MM.1S (cell line): ENCODE measurements around the gene RITA1.

Experiments used
- DNase-seq: peaks from one replicate; pipeline ENCODE4 v3.0.0-alpha.2; 2015
- H2AFZ ChIP-seq: fragments of 300-600 bp; sonication (generic); 2 replicates; pipeline ENCODE4 v1.6.0; 2016; ENCODE audit warnings: antibody characterized with exemption, low read length
- H3F3A ChIP-seq: fragments of 300-600 bp; sonication (generic); 2 replicates; pipeline ENCODE4 v1.6.1; 2016; ENCODE audit warnings: mild to moderate bottlenecking, antibody characterized with exemption, low read length, moderate library complexity, mixed read lengths; ENCODE audit not compliant: insufficient read depth
- H3K27ac ChIP-seq: fragments of 300-600 bp; sonication (generic); 2 replicates; pipeline ENCODE4 v1.5.1; 2016; ENCODE audit warnings: mild to moderate bottlenecking, low read length
- H3K27me3 ChIP-seq: fragments of 300-600 bp; sonication (generic); replicated peaks from 2 replicates; pipeline ENCODE4 v1.6.0; 2016; ENCODE audit warnings: low read length; ENCODE audit not compliant: insufficient read depth
- H3K36me3 ChIP-seq: fragments of 300-600 bp; sonication (generic); replicated peaks from 2 replicates; pipeline ENCODE4 v1.6.1; 2016; ENCODE audit warnings: mild to moderate bottlenecking, low read length, mixed read lengths; ENCODE audit not compliant: insufficient read depth
- H3K4me1 ChIP-seq: fragments of 300-600 bp; sonication (generic); 2 replicates; pipeline ENCODE4 v1.6.1; 2016; ENCODE audit warnings: low read length, mixed read lengths
- H3K4me2 ChIP-seq: fragments of 300-600 bp; sonication (generic); 2 replicates; pipeline ENCODE4 v1.6.0; 2016; ENCODE audit warnings: low read depth, low read length
- H3K4me3 ChIP-seq: fragments of 300-600 bp; sonication (generic); 2 replicates; pipeline ENCODE4 v1.5.1; 2016; ENCODE audit warnings: low read length, mixed read lengths
- H3K79me2 ChIP-seq: fragments of 300-600 bp; sonication (generic); 2 replicates; pipeline ENCODE4 v1.6.1; 2016; ENCODE audit warnings: mixed run types, low read length, mixed read lengths
- H3K9ac ChIP-seq: fragments of 300-600 bp; sonication (generic); 2 replicates; pipeline ENCODE4 v1.6.1; 2016; ENCODE audit warnings: low read length, mixed read lengths
- H3K9me2 ChIP-seq: fragments of 300-600 bp; sonication (generic); replicated peaks from 2 replicates; pipeline ENCODE4 v1.6.1; 2016; ENCODE audit warnings: mild to moderate bottlenecking, low read length, mixed read lengths; ENCODE audit not compliant: insufficient read depth
- H3K9me3 ChIP-seq: fragments of 300-600 bp; sonication (generic); replicated peaks from 2 replicates; pipeline ENCODE4 v1.6.1; 2016; ENCODE audit warnings: mild to moderate bottlenecking, low read length, mixed read lengths; ENCODE audit not compliant: insufficient read depth
- H4K20me1 ChIP-seq: fragments of 300-600 bp; sonication (generic); 2 replicates; pipeline ENCODE4 v1.6.1; 2016; ENCODE audit warnings: mild to moderate bottlenecking, low read length, moderate library complexity, mixed read lengths; ENCODE audit not compliant: insufficient read depth
- EZH2 ChIP-seq: fragments of 300-600 bp; sonication (generic); optimal IDR thresholded peaks from 2 replicates; pipeline ENCODE3; 2017; ENCODE audit warnings: low read depth, mild to moderate bottlenecking, antibody characterized with exemption, low read length, mixed read lengths
- EZH2phosphoT487 ChIP-seq: fragments of 300-600 bp; sonication (generic); IDR thresholded peaks from 2 replicates; pipeline ENCODE4 v1.6.1; 2018; ENCODE audit warnings: antibody characterized with exemption, low read length
- TF ChIP-seq, protein P1 (sequence below): fragments of 300-600 bp; sonication (generic); IDR thresholded peaks from 2 replicates; pipeline ENCODE4 v1.5.1; 2016; ENCODE audit warnings: antibody characterized with exemption, low read length, mixed read lengths

Gene RITA1

DNA sequence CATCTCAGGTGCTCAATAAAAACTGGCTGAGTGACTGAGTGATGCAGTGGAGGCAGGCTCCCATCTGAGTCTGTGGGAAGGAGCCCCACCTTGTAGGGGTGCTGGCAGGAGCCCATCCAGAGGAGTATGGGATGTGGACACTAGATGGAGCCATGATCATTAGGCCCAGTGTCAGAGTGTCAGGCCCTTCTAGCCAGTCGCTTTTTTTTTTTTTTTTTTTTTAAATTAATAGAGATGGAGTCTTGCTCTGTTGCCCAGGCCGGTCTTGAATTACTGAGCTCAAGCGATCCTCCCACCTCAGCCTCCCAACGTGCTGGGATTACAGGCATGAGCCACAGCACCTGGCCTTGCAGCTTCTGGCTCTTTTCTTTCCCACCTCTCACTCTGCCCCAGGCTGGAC is 11.5 kb downstream of the RITA1 start:
- Histone ChIP-seq H3K9me3 (no peaks in the 10 kb centered on the region), H3K27ac (no peak overlapping the region), H3K27me3 (no peaks in the 10 kb centered on the region), H3K4me2 (no peak overlapping the region), H3F3A (no peaks in the 10 kb centered on the region), H4K20me1 (no peaks in the 10 kb centered on the region), H3K4me1 (no peaks in the 10 kb centered on the region), H3K9ac (no peak overlapping the region), H3K79me2 (no peaks in the 10 kb centered on the region), H2AFZ (no peak overlapping the region), H3K4me3 (no peak overlapping the region), H3K36me3 (no peaks in the 10 kb centered on the region), H3K9me2 (no peaks in the 10 kb centered on the region)
- peak; percentile 51 for DNase-seq
- TF ChIP-seq EZH2phosphoT487 (no peak), EZH2 (no peak)
- TF ChIP-seq, protein P1, sequence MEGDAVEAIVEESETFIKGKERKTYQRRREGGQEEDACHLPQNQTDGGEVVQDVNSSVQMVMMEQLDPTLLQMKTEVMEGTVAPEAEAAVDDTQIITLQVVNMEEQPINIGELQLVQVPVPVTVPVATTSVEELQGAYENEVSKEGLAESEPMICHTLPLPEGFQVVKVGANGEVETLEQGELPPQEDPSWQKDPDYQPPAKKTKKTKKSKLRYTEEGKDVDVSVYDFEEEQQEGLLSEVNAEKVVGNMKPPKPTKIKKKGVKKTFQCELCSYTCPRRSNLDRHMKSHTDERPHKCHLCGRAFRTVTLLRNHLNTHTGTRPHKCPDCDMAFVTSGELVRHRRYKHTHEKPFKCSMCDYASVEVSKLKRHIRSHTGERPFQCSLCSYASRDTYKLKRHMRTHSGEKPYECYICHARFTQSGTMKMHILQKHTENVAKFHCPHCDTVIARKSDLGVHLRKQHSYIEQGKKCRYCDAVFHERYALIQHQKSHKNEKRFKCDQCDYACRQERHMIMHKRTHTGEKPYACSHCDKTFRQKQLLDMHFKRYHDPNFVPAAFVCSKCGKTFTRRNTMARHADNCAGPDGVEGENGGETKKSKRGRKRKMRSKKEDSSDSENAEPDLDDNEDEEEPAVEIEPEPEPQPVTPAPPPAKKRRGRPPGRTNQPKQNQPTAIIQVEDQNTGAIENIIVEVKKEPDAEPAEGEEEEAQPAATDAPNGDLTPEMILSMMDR: peak; percentile 46

DNA sequence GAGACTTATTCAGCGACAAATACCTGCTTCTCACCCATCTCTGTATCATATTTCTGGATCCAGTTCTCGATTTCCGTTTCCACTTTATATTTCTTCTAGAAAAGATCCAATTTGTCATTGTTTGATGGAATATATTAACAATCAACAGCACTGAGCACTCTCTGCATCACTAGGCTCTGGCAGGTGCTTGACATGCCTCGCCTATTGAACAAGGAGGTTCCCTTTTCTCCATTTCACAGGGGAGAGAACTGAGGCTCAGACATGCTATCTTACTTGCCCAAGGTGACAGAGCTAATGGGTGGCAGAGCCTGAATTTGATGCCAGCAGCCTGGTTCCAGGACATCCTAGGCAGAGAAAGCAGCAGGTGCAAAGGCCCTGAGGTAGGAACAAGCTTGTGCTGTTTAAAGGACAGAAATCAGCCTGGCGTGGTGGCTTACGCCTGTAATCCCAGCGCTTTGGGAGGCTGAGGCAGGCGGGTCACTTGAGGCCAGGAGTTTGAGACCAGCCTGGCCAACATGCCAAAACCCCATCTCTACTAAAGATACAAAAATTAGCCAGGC is 12.1 kb downstream of the RITA1 start:
- H3K27me3 ChIP-seq: no peaks in the 10 kb centered on the region
- no peaks in the 10 kb centered on the region for H4K20me1 ChIP-seq
- DNase-seq: no peak

DNA sequence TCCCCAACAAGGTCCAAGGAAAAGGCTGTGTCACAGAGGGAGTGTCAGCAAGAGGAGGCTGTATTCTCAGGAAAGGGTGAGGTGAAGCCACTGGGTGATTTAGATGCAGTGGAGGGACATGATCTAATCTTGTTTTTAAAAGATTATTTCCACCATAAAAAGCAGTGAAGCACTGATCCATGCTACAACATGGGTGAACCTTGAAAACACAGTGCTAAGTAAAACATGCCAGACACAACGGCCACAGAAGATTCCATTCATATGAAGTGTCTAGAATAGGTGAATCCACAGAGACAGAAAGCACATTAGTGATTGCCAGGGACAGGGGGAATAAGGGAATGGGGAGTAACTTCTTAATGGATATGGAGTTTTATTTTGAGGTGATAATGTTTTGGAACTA is 12.8 kb downstream of the RITA1 start:
- H3F3A ChIP-seq: no peaks in the 10 kb centered on the region
- H3K27me3 ChIP-seq: no peaks in the 10 kb centered on the region
- no peak overlapping the region for H3K9ac ChIP-seq
- H3K4me1 ChIP-seq: no peaks in the 10 kb centered on the region
- no peaks in the 10 kb centered on the region for H4K20me1 ChIP-seq
- no peaks in the 10 kb centered on the region for H3K9me3 ChIP-seq
- no peak overlapping the region for H2AFZ ChIP-seq
- TF ChIP-seq EZH2 (no peak), EZH2phosphoT487 (no peak)
- TF ChIP-seq, protein P1: no peak
- H3K36me3 ChIP-seq: no peaks in the 10 kb centered on the region
- no peak overlapping the region for H3K4me2 ChIP-seq
- no peaks in the 10 kb centered on the region for H3K9me2 ChIP-seq
- H3K4me3 ChIP-seq: no peak overlapping the region
- no peak overlapping the region for H3K27ac ChIP-seq
- DNase-seq: no peak
- no peaks in the 10 kb centered on the region for H3K79me2 ChIP-seq

More for the DNA sequence above, 12.1 kb downstream of the RITA1 start:
- no peaks in the 10 kb centered on the region for H3K79me2 ChIP-seq
- no peak overlapping the region for H3K9ac ChIP-seq
- no peak overlapping the region for H3K27ac ChIP-seq
- no peak overlapping the region for H3K4me2 ChIP-seq
- no peak for TF ChIP-seq EZH2
- TF ChIP-seq, protein P1: no peak
- no peak for TF ChIP-seq EZH2phosphoT487
- no peak overlapping the region for H3K4me3 ChIP-seq
- no peaks in the 10 kb centered on the region for H3K9me3 ChIP-seq
- no peaks in the 10 kb centered on the region for H3K36me3 ChIP-seq
- H2AFZ ChIP-seq: no peak overlapping the region
- H3K9me2 ChIP-seq: no peaks in the 10 kb centered on the region
- H3K4me1 ChIP-seq: no peaks in the 10 kb centered on the region
- H3F3A ChIP-seq: no peaks in the 10 kb centered on the region
